Activated T-helper 2 cell treated with anti-CD3 and anti-CD28 coated beads, Interferon-gamma antibody, Interleukin-2, Interleukin-4, amounts not matched to agents 10 μg/mL and 5 μg/mL and 100 μg/mL, durations not matched to agents 14 hours and 24 hours and 36 hours (primary cell): ENCODE results near the gene OVCH2. TPM values are rescaled to one million over a fixed set of nuclear protein-coding genes. Genes with fewer than 3 reads are reported as not detected.

Source experiments
- DNase-seq: peaks from one replicate; pipeline ENCODE4 v3.0.0; 2021; ENCODE audit warnings: low spot score
- H3K27ac Mint-ChIP-seq: one replicate; pipeline ENCODE4 v1.8.0; 2021; ENCODE audit warnings: mixed read lengths
- H3K27me3 Mint-ChIP-seq: one replicate; pipeline ENCODE4 v1.8.0; 2021; ENCODE audit warnings: low read depth, mixed read lengths
- H3K36me3 Mint-ChIP-seq: one replicate; pipeline ENCODE4 v1.8.0; 2021; ENCODE audit warnings: low read depth, mixed read lengths
- H3K4me1 Mint-ChIP-seq: one replicate; pipeline ENCODE4 v1.8.0; 2021; ENCODE audit warnings: low read depth, mixed read lengths
- H3K4me3 Mint-ChIP-seq: one replicate; pipeline ENCODE4 v1.8.0; 2021; ENCODE audit warnings: low read depth, mild to moderate bottlenecking, moderate library complexity, mixed read lengths
- H3K9me3 Mint-ChIP-seq: one replicate; pipeline ENCODE4 v1.8.0; 2021; ENCODE audit warnings: mixed read lengths
- intact Hi-C: fragments of 100-400 bp; cut with micrococcal nuclease; formaldehyde crosslinking; loops from one replicate; pipeline ENCODE4 v1.15.1; 2023
- total RNA-seq: library from RNA; stranded (reverse); gene quantifications from 2 replicates; pipeline ENCODE4 v1.2.3, GENCODE V29; 2022

The OVCH2 gene
- total RNA-seq, 1 donor from 2014 or later, result not detected

DNA sequence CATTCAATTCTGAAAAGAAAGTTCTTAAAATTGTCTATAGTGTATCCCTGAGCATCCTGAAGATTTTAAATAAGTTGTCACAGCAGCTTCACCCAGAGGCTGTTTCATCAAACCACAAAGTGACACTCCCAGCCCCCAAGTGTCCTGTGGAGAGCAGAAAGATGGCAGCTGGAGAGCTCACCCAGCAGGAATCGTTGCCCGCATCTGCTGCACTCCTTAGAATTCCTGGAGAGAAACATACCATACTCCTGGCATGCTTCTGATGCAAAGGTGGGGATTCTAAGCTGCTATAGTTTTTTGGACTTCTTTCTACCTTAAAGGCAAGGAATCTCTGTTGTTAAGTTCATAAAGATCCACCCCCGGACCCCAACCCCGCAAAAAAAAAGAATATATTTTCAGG is 19.5 kb downstream of the OVCH2 start:
- H3K27ac Mint-ChIP-seq, result no peak overlapping the region
- H3K4me3 Mint-ChIP-seq, result no peak overlapping the region
- intact Hi-C loops, result no loop called here
- no peaks in the 10 kb centered on the region for H3K36me3 Mint-ChIP-seq
- peaks cover 6% of the 10 kb centered on the region for H3K4me1 Mint-ChIP-seq
- H3K9me3 Mint-ChIP-seq, result no peaks in the 10 kb centered on the region
- DNase-seq, result no peak
- peaks cover 14% of the 10 kb centered on the region for H3K27me3 Mint-ChIP-seq

DNA sequence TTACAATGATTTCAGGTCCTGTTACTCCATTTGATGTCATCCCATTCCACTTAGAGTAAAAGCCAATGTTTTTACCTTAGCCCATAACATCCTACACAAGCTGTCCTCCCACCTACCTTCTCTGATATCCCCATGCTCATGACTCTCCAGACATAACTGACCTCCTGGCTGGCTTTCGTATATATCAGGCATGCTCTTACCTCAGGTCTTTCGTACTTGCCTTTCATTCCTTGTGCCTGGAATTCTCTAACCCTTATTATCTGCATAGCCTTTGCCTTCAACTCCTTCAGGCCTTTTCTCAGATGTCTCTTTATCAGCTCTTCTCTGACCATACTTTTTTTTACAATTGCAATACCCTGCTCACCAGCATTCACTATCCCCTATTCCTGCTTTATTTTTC is 22.7 kb downstream of the OVCH2 start:
- Mint-ChIP-seq H3K27ac (no peak overlapping the region), H3K4me3 (no peak overlapping the region), H3K9me3 (no peaks in the 10 kb centered on the region), H3K27me3 (peaks cover 8% of the 10 kb centered on the region), H3K4me1 (no peaks in the 10 kb centered on the region), H3K36me3 (no peaks in the 10 kb centered on the region)
- intact Hi-C loops, result no loop called here
- DNase-seq, result no peak

DNA sequence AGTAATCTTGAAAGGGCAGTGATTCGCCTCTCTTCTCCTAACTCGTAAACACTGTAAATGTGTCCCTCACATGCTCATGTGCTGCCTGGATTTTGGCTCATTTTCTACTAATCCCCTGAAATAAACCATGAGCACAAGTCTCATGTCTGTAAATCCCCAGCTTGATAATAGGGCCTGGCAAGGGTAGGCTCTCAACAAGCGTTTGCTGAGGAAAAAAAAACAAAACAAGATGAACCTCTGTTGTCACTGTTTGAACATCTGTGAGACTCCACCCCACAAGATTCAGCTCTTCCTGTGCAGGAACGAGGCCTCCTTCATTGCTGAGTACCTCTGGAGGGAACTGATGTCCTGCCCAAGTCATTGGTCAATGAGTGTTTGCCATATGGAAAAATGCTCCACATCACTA is 28.5 kb downstream of the OVCH2 start:
- Mint-ChIP-seq H3K9me3 (no peaks in the 10 kb centered on the region), H3K4me1 (no peaks in the 10 kb centered on the region), H3K36me3 (no peaks in the 10 kb centered on the region), H3K4me3 (no peak overlapping the region), H3K27me3 (peaks cover 41% of the 10 kb centered on the region), H3K27ac (no peak overlapping the region)
- intact Hi-C loops, result no loop called here
- DNase-seq, result no peak

DNA sequence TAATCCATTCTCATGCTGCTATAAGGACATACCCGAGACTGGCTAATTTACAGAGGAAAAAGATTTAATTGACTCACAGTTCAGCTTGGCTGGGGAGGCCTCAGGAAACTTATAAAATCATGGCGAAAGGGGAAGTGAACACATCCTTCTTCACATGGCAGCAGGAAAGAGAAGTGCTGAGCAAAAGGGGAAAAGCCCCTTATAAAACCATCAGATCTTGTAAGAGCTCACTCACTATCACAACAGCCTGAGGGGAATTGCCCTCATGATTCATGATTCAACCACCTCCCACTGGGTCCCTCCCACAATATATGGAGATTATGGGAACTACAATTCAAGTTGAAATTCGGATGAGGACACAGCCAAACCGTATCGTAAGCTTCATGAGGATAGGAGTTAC is 29.2 kb downstream of the OVCH2 start:
- no peak overlapping the region for H3K4me3 Mint-ChIP-seq
- H3K9me3 Mint-ChIP-seq, result no peaks in the 10 kb centered on the region
- intact Hi-C loops, result no loop called here
- peaks cover 48% of the 10 kb centered on the region for H3K27me3 Mint-ChIP-seq
- DNase-seq, result no peak
- H3K36me3 Mint-ChIP-seq, result no peaks in the 10 kb centered on the region
- H3K27ac Mint-ChIP-seq, result no peak overlapping the region
- no peaks in the 10 kb centered on the region for H3K4me1 Mint-ChIP-seq

DNA sequence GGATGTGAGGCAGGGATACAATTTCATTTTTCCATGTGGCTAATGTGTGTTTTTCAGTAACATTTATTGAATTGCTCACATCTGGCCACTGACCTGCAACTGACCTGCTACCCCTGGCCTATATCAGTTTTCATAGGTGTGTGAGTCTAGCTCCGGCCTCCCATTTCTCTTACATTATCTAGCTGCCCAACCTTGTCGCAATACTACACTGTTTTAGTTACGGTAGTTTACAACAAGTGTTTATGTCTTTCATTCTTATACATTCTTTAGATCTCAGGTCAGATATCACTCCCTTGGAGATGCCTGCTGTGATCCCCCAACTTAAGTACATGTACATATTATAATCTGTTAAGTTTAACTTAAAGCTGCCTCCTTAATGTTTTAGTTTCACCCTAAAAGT is 30.6 kb downstream of the OVCH2 start:
- no peak overlapping the region for H3K4me3 Mint-ChIP-seq
- H3K27me3 Mint-ChIP-seq, result peaks cover 42% of the 10 kb centered on the region
- no peaks in the 10 kb centered on the region for H3K36me3 Mint-ChIP-seq
- H3K27ac Mint-ChIP-seq, result no peak overlapping the region
- intact Hi-C loops, result no loop called here
- DNase-seq, result no peak
- no peaks in the 10 kb centered on the region for H3K9me3 Mint-ChIP-seq
- peaks cover 5% of the 10 kb centered on the region for H3K4me1 Mint-ChIP-seq

DNA sequence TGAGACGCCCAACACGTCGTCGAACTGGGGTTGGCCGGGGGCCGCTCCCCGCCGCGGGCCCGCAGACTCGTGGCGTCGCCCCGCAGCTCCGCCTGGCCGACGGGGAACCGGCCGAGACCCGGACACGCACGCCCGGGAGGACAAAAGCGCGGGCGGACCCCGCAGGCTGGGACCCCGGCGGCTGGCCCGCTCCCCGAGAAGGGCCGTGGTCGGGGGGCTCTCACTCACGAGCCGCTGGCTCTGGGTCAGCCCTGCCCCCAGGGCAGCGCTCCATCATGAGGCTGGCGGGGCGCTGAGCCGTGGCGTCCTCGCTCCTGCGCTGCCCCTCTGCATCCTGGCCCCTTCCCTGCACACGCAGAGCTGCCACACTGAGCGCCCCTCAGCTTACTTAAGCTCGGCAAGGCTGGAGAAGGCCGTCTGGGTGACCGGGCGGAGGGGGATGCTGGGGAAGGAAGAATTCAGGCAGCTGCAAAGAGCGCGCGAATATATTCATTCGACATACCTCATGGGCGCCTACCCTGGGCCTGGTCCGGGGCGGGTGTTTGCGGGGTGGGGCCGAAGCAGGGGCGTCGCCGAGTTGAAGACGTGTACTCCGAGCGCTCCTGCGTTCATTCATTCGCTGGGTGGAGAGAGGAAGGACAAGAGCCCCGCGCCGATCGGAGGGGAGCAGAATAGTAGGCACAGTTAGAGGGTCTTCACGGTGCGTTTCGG is 32.4 kb downstream of the OVCH2 start:
- peaks cover 5% of the 10 kb centered on the region for H3K4me1 Mint-ChIP-seq
- peaks cover 42% of the 10 kb centered on the region for H3K27me3 Mint-ChIP-seq
- DNase-seq, result no peak
- no peaks in the 10 kb centered on the region for H3K9me3 Mint-ChIP-seq
- no peak overlapping the region for H3K27ac Mint-ChIP-seq
- H3K36me3 Mint-ChIP-seq, result no peaks in the 10 kb centered on the region
- H3K4me3 Mint-ChIP-seq, result peak overlapping the region; percentile 51
- intact Hi-C loops, result no loop called here

DNA sequence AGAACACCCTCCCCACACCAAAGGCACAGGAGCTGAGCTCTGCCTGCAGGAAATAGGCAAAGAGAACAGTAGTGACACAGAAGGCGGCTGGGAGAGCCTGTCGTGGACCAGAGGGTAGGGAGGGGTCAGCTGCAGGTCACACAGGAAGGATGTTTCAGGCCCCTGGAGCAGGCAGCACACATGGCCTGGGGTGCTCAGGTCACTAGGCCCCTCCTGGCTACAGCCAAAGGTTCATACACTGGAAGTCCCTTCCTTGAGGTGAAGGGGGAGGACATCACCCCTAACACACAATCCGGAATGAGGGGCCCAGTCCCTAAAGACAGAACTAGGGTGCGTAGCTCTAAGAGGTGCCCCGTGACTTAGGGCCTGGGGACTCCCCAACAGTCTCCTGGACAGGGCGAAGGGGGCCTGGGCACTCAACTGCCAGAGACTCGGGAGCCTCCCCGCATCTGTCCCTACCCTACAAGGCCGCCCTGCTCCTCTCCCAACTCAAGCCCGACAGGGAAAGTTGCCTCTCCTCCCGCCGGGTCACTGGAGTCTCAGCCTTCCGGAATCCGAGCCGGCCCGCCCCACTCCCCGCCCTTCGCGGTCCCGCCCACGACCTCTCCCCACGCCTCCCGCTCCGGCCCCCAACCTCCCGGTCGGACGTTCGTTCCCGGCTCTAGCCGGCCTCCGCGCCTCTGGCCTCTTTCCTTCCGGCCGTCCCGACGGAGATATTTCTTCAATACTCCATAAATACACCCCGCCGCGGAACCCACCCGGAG is 33.1 kb downstream of the OVCH2 start, which contains the start of gene CYB5R2:
Gene CYB5R2 (minus strand): TSS at position 541 of the 764 bp plus-strand sequence. CDS start 675 bp downstream, outside the sequence.
- peak within 1 kb of the TSS; percentile 51 for H3K4me3 Mint-ChIP-seq
- intact Hi-C loops, result no loop called here
- H3K27ac Mint-ChIP-seq, result no peak within 1 kb of the TSS
- no peaks in the 10 kb centered on the region for H3K9me3 Mint-ChIP-seq
- peaks cover 42% of the 10 kb centered on the region for H3K27me3 Mint-ChIP-seq
- H3K36me3 Mint-ChIP-seq, result no peaks in the 10 kb centered on the region
- peaks cover 5% of the 10 kb centered on the region for H3K4me1 Mint-ChIP-seq
- no peak for DNase-seq

DNA sequence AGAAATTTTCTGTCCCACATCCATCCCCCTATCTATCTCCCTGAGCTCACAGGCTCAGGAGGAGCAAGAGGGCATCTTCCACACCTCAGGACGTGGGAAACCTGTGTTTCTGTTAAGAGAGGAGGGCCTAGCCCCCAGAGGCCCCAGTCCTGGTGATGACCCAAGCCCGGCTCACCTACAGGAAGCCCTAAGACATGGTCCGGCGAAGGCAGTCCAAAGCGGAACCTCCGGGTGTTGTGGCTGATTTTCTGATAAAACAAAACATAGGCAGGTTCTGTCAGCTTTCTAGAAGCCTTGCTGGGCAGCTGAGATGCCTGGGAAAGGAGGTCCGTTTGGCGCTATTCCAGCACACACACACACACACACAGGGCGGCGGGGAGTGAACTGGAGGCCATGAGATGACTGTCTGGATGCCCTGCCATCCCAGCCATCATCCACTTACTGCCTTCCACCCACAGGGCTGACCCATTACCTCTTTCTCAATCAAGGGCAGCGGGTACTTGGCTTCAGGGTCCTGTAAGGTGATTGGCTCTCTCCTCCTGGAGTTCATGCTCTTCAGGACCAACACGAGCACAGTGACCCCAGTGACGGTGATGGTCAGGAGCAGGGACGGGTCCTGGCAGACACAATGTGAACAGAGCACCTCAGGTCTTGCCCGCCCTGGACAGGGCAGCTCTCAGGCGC is 33.9 kb downstream of the OVCH2 start:
- Mint-ChIP-seq H3K27ac (no peak overlapping the region), H3K4me3 (peak overlapping the region; percentile 11), H3K4me1 (peaks cover 5% of the 10 kb centered on the region), H3K36me3 (no peaks in the 10 kb centered on the region), H3K9me3 (no peaks in the 10 kb centered on the region), H3K27me3 (peaks cover 41% of the 10 kb centered on the region)
- DNase-seq, result no peak
- intact Hi-C loops, result no loop called here

DNA sequence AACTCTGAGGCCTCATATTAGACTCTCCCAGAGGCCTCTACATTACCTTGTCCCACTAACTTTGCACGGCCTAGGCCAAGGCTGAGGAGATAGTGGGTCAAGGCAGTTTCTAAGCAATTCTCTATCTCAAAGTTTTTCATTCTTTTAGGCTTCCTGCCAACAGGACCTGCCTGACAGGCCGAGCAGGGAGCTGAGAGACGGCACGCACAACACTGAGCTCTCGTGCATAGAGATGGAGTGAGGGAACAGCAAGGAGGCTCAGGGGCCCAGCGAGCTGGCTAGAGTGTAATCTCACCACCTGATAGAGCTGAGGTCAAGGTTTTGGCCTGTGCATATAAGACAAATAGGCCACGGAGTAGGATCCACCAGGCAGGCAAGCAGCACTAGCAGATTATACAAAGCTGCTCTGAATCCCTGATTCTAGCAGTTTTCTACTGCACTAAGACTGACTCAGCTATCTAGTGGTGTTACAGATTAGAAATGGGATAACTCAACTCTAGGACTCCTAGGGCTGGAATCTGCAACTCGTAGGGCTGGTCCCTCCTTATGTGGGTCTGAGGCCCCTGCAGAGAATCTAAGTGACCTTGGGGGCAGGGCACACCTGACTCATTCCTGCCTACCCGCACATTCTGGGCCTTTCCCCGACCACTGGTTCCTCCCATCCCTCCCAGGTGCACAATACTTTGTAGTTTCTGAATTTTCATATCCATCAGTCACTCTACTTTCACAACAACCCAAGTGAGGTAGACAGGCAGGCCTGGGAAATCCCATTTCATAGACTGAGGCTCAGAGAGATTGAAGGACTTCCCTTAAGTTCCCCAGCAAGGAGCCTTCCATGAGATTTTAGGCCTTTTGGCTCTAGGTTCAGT is 34.7 kb downstream of the OVCH2 start:
- peaks cover 37% of the 10 kb centered on the region for H3K27me3 Mint-ChIP-seq
- intact Hi-C loops, result no loop called here
- no peak overlapping the region for H3K27ac Mint-ChIP-seq
- peaks cover 5% of the 10 kb centered on the region for H3K4me1 Mint-ChIP-seq
- no peaks in the 10 kb centered on the region for H3K9me3 Mint-ChIP-seq
- no peaks in the 10 kb centered on the region for H3K36me3 Mint-ChIP-seq
- H3K4me3 Mint-ChIP-seq, result no peak overlapping the region
- DNase-seq, result no peak

DNA sequence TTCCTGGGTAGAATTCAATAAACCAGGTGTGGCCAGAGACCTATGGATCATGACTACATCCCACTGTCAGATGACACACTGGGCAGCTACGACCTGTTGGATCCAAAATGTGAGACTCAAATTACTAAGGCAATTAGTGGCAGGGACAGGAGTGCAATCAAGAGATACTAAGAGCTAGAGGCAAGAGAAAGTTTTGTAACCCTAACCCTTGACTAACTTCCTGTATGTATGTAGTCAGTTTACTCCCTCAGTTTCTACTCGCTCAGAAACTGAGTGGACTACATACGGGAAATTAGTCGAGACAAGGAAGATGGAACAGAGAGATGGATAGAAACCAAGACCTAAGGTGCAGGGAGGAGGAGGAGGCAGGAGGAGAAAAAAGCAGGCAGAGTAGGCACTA is 35.6 kb downstream of the OVCH2 start:
- intact Hi-C loops, result no loop called here
- H3K4me1 Mint-ChIP-seq, result peaks cover 5% of the 10 kb centered on the region
- no peak overlapping the region for H3K27ac Mint-ChIP-seq
- no peaks in the 10 kb centered on the region for H3K36me3 Mint-ChIP-seq
- H3K27me3 Mint-ChIP-seq, result peaks cover 28% of the 10 kb centered on the region
- H3K4me3 Mint-ChIP-seq, result no peak overlapping the region
- DNase-seq, result no peak
- no peaks in the 10 kb centered on the region for H3K9me3 Mint-ChIP-seq

DNA sequence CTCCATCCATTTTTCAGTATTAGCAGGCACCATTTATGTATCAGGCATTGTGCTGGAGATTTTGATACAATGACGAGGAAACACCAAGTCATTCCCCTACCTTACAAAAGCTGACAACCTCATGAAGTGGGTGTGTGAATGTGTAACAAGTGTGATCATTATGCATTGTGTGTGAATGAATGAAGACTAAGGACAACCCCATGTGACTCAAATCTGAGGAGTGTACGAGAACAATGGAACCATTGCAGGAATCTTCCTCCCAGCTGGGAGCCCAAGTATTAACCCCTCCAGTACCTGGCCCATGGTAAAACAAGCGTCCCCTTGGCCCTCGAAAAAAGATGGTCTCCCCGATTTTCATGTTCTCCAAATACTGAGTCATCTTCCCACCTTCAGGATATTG is 37.4 kb downstream of the OVCH2 start:
- no peak for DNase-seq
- H3K4me1 Mint-ChIP-seq, result peaks cover 5% of the 10 kb centered on the region
- no peak overlapping the region for H3K27ac Mint-ChIP-seq
- intact Hi-C loops, result no loop called here
- H3K4me3 Mint-ChIP-seq, result no peak overlapping the region
- peaks cover 11% of the 10 kb centered on the region for H3K27me3 Mint-ChIP-seq
- no peaks in the 10 kb centered on the region for H3K36me3 Mint-ChIP-seq
- no peaks in the 10 kb centered on the region for H3K9me3 Mint-ChIP-seq

DNA sequence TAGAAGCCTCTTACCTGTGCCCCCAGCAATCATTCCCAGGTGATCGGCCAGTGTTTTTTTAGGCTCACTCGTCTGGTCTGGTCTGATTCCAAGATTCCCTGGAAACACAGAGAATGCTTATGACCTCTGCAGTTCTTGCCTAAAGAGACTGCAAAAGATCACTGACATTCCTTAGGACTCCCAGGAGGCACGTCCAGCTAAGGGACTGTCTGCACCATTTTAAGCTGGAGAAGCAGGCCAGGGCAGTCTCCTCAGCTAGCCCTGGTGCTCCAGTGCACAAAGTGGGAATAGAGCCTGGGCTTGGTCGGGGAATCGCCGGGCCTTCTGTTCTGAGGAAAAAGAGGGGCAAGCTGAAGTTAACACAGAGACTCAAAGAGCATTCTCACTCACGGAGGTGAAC is 37.8 kb downstream of the OVCH2 start:
- intact Hi-C loops, result no loop called here
- Mint-ChIP-seq H3K27me3 (peaks cover 10% of the 10 kb centered on the region), H3K27ac (no peak overlapping the region), H3K9me3 (no peaks in the 10 kb centered on the region), H3K4me3 (no peak overlapping the region), H3K36me3 (no peaks in the 10 kb centered on the region), H3K4me1 (peaks cover 5% of the 10 kb centered on the region)
- no peak for DNase-seq
